ENCODE results near the gene RNF157. TPM values are rescaled to one million over a fixed set of nuclear protein-coding genes. Genes with fewer than 3 reads are reported as not detected.

RNF157 gene
- polyA plus RNA-seq, 2 of the 4 experiments (the other 2 are of a cell fraction) = 7.2 to 8.5 TPM

GRCh38 chr17:76261421-76262215 lies 21.3 kb upstream of the RNF157 start:
- ChIA-PET CTCF (interaction anchor here (0.7 to 7.8 kb wide), 7 partner anchors 12 to 247 kb away, joined by 3 to 101 read pairs (median 5); no protein-coding TSS in a partner anchor), POLR2A (interaction anchor here (0.6 kb wide), 1 partner anchor 16 kb away, joined by 3 read pairs; no protein-coding TSS in a partner anchor)
- ATAC-seq = no peak
- Histone ChIP-seq H3K4me3 (no peak overlapping the region), H3K9me3 (no peaks in the 10 kb centered on the region), H3K4me1 (peaks cover 10% of the 10 kb centered on the region), H3K27ac (no peak overlapping the region), H3K4me2 (no peak overlapping the region)
- WGBS (ENCODE audit: missing lambda C conversion rate) = 86% methylated on average over 23 of the region's 23 CpGs
- FAIRE-seq = no peak
- no peak for DNase-seq (ENCODE audit: low read depth in 1 of 2, low spot score in 1 of 2)
- TF ChIP-seq ZC3H11A (IDR thresholded peaks at IDR 0.05) (no peak), CHD2 (IDR thresholded peaks at IDR 0.05; ENCODE audit: low read length, partially characterized antibody) (no peak), HES2 (IDR thresholded peaks at IDR 0.05) (no peak), HOXB13 (CRISPR knock-in tag; IDR thresholded peaks at IDR 0.05; ENCODE audit: low read depth) (no peak)

GRCh38 chr17:76260669-76261068 lies 20.4 kb upstream of the RNF157 start:
- H3K4me3 ChIP-seq = no peak overlapping the region
- CTCF ChIA-PET = interaction anchor here (0.8 to 7.8 kb wide), 9 partner anchors 11 to 137 kb away, joined by 3 to 101 read pairs (median 5); no protein-coding TSS in a partner anchor
- peaks cover 7% of the 10 kb centered on the region for H3K4me1 ChIP-seq
- H3K9me3 ChIP-seq = no peaks in the 10 kb centered on the region
- TF ChIP-seq HOXB13 (CRISPR knock-in tag; IDR thresholded peaks at IDR 0.05; ENCODE audit: low read depth) (no peak), RCOR1 (IDR thresholded peaks at IDR 0.05; ENCODE audit: low read depth, low read length) (no peak), PBX3 (IDR thresholded peaks at IDR 0.05) (no peak), MAFK (IDR thresholded peaks at IDR 0.05; ENCODE audit: partially characterized antibody) (no peak), USF2 (IDR thresholded peaks at IDR 0.05) (no peak), E2F6 (IDR thresholded peaks at IDR 0.05; ENCODE audit: borderline replicate concordance, low read depth) (no peak), ATOH8 (CRISPR knock-in tag; IDR thresholded peaks at IDR 0.05; ENCODE audit: low read depth) (no peak), MAZ (IDR thresholded peaks at IDR 0.05; ENCODE audit: borderline replicate concordance, low read depth, low read length) (no peak), MAX (IDR thresholded peaks at IDR 0.05) (no peak), ZNF302 (CRISPR knock-in tag; IDR thresholded peaks at IDR 0.05) (no peak), KDM5A (IDR thresholded peaks at IDR 0.05) (no peak), TP53 (CRISPR knock-in tag; IDR thresholded peaks at IDR 0.05) (no peak), ELK1 (IDR thresholded peaks at IDR 0.05; ENCODE audit: low read depth, low read length) (no peak), EHMT2 (IDR thresholded peaks at IDR 0.05; ENCODE audit: low read depth) (no peak), MYC (IDR thresholded peaks at IDR 0.05; ENCODE audit: borderline replicate concordance, low read length) (no peak), FOSL2 (IDR thresholded peaks at IDR 0.05) (no peak), FOSL2 (CRISPR knock-in tag; IDR thresholded peaks at IDR 0.05) (no peak)
- H3K27ac ChIP-seq = no peak overlapping the region
- DNase-seq (ENCODE audit: low read depth in 1 of 2, low spot score in 1 of 2) = no peak
- WGBS (ENCODE audit: missing lambda C conversion rate) = 85% methylated on average over 5 of the region's 5 CpGs
- POLR2A ChIA-PET = no interaction called here
- no peak overlapping the region for H3K4me2 ChIP-seq
- ATAC-seq = no peak
- no peak for FAIRE-seq
